NCI-H446 treated with DMSO at 0.1 percent for 48 hours (cell line): Measurements from ENCODE around the gene CORO1C.
"Not testable (repeated sequence)": the region's sequence is repeated elsewhere in the genome, so short reads cannot be mapped to it uniquely, and the experiment has no call there.

Experiments used
- DNase-seq: peaks from one replicate; lab custom pipeline; 2025; lab: John Stamatoyannopoulos, UW

The CORO1C gene

DNA sequence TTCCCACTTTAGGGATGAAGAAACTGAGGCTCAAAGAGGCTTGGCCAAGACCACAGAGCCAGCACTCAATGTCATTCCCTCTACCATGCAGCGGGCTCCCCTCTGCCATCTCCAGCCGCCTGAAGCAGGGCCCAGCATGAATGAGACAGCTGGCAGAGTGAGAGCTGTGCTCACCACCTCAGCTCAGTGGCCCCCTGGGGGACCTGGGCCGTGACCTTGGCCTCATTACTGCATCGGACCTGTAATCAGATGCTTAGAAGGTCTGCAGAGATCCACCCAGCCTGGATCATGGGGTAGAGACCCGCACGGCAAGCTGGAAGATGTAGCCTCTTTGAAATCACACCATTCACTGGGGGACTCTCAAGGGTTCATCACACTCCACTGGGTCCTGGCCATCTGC, 22.7 kb upstream of the CORO1C start:
- no peak for DNase-seq

DNA sequence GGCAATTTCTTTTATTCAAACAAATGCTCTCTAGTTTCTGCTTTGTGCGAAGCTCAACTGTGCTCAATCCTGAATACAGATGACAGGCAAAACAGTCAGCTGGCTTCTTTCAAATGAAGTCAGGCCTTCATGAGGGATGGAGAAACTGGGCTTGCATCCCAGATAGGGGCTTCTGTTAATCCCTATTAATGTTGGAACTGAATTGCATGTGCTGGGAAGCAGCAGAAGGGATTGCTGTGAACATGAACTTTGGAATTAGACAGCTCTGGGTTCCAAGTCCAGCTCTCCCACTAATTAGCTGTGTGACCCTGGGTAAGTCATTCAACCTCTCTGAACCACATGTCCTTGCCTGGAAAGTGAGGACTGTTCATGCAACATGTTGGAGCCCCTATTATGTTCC, 21.1 kb upstream of the CORO1C start:
- DNase-seq = peak; percentile 81

DNA sequence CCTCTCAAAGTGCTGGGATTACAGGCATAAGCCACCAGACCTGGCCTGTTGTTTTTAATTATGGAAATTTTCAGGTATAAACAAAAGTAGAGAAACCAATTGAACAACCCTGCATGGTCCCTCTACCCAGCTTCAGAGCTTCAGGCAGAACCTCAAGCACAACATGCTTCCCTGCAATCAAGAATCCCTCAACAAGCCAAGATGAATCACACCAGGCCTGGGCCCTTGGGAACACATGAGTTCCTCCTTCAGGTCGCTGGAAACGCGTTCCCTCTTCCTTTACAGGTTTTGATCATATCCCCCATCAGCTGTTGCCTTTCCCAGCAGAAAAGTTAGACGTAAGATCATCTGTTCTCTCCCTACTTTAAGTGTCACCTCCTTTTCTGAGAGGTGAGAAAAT, 20.5 kb upstream of the CORO1C start:
- no peak for DNase-seq

DNA sequence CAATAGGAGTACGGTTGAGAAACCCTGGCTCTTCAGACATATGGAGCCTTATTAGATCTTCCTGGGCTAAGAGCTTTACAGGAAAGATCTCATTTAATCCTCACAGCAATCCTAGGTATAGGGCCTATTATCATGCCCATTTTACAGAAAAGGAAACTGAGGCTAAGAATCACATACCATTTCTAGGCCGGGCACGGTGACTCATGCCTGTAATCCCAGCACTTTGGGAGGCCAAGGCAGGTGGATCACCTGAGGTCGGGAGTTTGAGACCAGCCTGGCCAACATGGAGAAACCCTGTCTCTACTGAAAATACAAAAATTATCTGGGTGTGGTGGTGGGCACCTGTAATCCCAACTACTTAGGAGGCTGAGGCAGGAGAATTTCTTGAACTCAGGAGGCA, 19.7 kb upstream of the CORO1C start:
- DNase-seq = not testable (repeated sequence)

DNA sequence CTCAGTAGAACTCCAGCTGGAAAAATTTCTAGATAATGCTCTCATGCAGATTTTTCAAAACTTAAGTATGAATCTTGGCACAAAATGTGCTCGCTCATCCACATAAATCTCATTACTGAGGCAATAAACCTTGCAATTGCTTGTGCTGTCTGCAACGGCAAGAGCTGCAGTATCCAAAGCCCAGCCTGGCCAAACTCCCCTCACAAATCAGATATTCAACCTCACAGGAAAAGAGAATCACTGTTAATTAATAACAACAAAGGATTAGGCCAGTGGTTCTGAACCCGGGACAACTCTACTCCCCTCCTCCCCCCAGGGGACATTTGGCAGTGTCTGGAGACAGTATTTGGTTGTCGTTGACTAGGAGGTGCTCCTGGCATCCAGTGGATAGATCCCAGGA, 19.2 kb upstream of the CORO1C start:
- peak; percentile 48 for DNase-seq

DNA sequence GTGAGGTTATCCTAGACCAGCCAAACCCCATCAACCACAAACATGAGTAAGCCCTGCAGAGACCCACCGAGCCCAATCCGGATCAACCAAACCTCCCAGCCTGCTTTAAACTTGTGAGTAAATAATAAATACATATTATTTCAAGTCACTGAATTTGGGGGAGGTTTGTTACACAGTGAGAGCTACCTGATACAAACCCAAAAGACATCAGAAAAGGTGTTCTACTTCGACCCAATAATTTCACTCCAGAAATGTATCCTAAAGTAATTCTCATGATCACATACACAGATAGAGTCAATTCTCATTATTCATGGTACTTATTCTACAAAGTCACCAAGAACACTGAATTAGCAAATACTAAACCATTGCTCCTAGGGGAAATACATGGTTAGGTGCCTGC, 16.2 kb upstream of the CORO1C start:
- DNase-seq = no peak

DNA sequence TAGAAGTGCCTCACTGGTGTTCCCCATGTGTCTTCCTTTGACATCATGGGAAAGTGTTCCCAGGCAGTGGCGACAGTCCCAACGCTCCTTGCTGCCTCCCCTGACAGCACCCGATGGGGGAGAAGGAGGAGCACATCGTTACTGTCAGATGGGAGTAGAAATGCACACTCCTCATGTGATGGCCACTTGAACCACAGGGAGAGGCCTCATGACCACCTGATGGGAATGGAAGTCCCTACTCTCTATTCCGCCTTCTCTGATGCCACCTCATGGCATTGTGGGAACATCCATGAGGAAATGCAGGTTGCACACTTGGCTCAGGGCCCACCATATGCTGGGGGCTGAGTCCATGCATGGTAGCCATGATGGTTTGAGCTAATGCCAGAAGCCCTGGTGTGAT, 14.3 kb upstream of the CORO1C start:
- DNase-seq = no peak

DNA sequence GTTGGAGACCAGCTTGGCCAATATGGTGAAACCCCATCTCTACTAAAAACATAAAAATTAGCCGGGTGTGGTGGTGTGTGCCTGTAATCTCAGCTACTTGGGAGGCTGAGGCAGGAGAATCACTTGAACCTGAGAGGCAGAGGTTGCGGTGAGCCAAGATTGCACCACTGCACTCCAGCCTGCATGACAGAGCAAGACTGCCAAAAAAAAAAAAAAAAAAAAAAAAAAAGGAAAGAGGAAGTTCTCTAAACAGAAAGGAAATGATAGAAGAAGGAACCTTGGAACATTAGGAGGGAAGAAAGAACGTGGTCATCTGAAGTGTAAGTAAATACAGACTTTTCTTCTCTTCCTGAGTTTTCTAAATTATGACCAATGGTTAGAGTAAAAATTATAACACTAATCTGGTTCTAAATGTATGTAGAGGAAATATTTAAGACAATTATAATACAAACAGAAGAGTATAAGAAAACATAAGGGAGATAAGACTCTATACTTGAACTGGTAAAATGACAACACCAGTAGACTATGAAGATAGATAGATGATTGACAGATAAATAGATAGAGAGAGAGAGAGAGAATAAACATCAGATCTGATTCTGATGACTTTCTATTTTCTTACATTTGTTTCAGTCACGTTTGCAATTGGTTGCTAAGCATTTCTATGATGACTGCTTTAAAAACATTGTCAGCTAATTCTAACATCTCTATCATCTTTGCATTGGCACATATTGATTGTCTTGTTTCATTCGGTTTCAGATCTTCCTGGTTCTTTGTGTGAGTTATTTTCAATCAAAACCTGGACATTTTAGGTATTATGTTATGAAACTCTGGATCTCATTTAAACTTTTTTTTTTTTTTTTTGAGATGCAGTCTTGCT, 12.9 kb upstream of the CORO1C start:
- DNase-seq = no peak

DNA sequence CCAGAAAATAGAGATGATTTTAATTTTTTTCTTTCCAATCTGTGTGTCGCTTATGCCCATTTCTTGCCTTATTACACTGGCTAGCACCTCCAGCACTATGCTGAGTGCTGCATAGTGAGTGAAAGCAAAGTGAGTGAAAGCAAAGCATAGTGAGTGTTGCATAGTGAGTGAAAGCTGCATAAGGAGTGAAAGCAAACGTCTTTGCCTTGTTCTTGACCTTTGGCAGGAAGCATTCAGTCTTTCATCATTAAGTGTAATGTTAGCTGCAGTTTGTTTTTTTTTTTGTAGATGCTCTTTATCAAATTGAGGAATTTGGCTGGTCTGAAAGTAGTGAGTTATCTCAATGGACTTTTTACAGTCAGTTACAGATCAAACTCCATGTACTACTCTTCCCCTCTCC, 6.9 kb upstream of the CORO1C start:
- DNase-seq = no peak

DNA sequence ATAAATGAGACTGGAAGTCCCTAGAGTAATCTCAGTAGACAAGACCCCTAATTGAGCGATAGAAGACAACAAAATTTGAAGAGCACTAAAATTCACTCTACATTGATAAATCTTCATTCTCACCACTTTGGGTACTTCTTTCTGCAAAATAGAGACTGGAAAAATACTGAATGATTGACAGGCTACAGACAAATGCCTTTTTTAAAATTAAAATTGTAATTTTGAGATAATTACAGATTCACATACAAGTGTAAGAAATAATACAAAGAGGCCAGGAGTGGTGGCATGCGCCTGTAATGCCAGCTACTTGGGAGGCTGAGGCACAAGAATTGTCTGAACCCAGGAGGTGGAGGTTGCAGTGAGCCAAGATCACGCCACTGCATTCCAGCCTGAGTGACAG, 4.5 kb upstream of the CORO1C start:
- no peak for DNase-seq

DNA sequence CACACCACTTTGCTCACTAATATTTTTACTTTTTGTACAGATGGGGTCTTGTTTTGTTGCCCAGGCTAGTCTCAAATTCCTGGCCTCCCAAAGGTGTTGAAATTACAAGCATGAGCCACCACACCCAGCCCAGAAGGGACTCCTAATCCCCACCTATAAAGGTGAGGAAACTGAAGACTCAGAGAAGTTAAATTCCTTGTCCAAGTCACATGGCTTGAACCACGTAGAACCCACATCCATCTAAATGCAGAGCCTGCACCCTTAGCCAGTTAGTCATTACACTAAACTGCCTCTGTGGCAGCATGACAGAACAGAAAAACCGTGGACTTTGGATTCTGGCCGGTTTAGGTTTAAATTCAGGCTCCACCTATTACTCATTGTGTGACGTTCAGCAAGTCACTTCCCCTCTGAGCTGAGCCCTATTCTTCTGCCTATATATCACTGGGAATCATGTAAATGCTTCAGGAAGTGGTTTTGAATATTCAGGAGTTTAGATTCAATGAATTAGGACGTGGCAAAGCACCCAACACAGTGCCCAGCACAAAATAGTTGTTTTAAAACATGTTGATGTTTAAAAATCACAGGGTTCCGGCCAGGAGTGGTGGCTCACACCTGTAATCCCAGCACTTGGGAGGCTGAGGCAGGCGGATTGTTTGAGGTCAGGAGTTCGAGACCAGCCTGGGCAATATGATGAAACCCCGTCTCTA, 3.0 kb upstream of the CORO1C start:
- DNase-seq = no peak

DNA sequence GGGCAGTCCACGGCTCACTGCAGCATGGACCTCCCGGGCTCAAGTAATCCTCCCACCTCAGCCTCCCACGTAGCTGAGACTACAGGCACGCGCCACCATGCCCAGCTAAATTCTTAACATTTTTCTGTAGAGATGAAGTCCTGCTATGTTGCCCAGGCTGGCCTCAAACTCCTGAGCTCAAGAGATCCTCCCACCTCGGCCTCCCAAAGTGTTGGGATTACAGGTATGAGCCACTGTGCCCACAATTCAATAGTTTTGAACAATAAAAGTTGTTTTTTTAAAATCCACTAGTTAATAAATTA, 1.9 kb upstream of the CORO1C start:
- not testable (repeated sequence) for DNase-seq

DNA sequence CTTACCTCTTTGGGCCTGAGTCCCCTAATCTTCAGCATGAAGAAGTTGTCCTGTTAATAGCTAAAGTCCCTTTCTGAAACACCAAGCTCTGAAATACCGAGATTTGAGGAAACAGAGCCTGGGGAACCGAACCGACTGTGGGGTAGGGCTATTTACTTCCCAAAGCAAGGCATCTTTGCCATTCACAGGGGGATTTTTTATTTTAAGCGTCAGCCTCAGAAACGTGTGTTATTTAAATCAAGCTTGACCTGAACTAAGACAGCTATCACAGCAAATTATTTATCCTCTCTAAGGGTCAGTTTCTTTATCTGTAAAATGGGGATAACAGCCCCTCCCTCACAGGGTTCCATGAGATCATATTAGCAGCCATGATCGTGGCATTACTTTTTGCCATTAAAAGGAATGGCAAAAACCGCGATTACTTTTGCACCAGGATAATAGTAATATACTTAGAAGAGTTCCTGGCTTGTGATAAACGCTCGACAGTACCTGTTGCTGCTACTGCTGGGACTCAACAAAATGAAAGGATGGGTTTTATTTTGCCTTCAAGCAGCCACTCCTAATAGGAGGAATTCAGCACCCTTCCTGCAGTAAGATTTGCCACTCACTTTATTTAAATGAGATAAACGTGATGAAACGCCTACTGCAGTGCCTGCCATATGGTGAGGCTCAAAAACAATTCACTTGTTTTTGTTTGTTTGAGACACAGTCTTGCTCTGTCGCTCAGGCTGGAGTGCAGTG, 1.3 kb upstream of the CORO1C start:
- no peak for DNase-seq

DNA sequence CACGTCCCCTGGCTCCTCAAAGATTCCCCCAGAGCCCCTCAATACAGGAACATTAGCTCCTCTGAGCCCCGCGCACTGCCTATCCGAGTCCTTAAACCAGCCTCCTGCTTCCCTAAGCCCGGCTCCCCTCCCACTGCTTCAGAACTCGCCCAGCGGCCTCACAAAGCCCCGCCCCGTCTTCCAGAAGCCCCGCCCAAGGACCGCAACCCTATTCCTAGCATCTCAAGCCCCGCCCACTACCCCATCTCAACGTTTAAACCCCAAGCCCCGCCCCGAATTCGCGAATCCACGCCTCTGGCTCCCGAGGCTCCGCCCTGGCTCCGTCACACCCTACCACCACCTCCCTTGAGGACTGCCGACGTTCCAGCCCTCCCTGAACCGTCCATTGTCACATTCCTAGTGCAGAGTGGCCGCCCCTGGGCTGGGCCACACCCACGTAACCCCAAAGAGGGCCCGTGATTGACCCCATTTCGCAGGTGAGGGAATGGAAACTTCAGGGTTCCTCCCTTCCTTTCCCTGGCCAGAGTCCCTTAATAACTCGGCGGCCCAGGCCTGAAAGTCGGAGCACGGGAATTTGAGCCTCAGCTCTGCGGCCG, 646 bp upstream of the CORO1C start:
- peak; percentile 89 for DNase-seq

DNA sequence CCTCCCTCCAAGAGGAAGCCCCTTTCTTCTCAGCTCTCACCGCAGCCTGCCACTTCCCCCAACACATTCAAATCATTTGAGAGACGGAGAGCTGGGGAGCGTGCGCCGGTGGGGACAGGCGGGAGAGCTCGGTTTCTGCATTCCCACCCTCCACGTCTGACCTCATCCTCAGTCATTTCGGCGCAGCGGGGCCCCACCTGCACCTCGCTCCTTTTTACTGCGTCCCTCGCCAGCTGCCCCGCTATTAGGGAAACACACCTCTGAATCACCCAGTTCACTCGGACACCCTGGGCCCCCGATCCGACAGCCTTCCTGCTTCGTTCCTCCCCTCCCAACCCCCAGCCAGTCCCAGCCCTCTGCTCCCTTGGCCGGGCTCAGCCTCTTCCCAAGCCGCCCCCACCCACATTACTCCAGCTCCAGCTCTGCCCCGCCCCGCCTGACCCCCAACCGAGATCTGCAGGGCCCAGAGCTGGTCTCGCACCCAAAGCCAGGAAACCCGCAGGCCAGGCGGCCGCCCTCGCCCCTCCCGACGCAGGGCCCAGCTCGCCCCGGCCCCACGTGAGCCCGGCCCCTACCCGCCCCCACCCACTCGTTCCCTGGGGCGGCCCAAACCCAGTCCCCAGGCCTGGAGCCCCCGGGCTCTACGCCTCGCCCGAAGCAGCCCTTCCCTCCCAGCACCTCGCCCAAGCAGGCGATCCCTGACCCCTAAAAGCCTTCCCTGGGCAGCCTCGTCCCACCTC, 783 bp downstream of the CORO1C start:
- peak; percentile 35 for DNase-seq

DNA sequence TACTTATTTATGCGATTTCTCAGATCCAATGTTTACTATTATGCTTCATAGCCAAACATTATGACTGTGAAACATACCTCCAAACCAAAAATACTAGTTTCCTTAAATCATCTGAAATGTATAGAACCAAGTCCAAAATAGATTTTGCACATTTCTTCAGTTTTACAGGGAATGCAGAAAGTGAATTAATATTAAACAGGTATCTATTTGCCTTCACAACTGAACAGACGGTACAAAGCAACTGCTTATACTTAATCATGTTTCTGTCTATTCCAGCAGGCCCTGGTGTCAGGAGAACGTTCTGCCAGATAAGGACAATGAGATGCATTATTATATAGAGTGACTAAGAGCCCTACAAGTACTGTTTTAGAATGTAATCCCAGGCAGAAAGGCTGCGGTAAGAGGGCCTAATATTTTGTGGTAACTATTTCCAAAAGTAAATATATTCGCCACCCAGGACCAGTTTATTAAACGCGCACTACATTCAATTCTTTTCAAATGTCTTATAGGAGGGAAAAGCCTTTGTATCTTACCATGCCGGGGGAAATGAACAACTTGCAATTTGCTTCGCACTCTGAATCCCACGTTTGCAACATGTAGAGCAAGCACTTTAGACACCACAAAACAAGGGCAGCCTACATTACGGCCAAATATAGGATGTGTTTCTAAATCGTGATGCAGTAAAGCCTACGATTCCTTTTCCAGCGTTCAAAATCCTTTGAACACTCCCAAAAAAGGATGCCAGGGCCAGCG, 1.5 kb downstream of the CORO1C start:
- peak; percentile 22 for DNase-seq

DNA sequence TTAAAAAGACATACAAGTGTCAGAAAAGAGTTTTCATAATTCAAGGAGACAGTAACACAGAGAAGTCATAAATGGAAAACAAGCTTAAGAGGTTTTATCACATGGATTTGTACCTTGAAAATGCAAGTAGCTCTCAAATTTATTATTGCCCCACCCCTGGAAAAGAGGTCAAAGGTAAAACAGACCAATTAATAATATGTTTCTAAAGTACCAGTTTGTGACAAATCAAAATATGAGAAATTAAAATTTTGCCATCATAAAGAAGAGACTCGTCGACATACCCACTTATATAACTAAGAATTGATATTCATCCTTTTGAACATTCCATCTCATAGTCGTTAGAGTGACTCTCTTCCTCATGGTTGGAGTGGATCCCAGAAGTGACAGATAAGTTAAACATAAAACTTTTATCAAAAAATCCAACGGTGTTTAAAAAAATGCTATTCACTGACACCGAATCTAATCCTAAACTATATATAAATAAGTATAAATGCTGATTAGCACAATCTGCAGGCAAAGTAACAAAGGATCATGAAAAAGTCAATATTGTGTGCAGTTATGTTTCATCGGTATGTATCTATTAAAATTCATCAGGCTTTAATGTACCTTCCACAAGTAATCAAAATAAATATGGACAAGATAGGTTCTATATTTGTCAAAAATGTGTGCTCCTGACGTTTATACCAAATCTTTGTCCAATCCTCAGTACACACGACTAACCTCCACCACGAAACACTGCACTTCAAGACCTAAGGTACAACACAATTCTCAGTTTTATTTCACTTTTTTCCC, 2.3 kb downstream of the CORO1C start:
- DNase-seq = no peak

DNA sequence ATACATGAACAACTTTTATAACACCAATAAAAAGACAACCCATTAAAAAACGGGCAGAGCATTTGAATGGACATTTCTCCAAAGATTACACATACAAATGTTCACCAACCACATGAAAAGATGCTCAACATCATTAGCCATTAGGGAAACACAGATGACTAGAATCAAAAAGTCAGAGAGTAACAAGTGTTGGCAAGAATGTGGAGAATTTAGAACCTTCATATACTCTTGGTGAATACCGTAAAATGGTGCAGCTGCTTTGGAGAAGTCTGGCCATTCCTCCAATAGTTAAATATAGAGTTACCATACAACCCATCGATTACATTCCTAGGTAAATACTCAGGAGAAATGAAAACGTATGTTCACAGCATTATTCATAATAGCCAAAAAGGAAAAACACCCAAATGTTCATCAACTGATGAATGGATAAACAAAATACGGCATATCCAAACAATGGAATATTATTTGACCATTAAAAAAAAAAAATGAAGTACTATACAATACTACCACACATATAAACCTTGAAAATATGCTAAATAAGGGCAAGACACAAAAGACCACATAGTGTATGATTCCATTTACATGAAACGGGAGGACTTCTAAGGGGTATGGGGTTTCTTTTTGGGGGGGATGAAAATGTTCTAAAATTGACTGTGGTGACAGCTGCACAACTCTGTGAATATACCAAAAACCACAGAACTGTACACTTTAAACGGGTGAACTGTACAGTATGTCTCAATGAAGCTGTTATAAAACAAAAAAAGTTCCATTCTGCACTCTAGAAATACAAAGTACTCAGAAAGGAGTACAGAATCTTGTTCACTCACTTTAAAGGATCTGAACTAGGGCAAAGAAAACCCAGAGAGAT, 3.2 kb downstream of the CORO1C start:
- no peak for DNase-seq

DNA sequence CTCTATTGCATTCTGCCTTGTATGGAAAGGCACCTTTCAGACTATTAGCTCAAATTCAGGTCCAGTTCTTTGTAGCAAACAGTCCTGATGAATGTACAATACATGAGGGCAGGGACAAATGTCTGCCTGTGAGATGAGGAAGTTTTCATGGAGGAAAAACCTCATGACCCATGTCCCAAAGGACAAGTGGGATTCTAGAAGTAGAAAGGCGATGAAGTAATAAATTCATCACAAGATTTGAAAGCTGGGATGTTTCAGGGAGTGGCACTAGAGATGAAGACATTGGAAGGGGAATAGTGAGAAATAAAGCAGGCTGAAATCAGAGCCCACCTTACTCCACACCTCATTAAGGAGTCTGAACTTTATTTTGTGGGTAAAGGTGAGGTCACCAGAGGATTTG, 4.2 kb downstream of the CORO1C start:
- no peak for DNase-seq

DNA sequence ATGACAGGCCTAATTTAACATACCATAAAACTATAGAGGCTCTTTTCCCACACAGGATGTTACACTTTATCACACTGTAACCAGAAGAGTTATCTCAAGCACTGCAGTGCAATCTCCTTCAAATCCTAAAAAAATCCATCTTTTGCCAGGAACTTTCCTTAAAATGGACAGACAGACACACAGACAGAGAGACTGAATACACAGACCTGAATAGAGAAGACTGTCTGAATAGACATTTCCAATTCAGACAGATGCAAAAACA, 6.5 kb downstream of the CORO1C start:
- no peak for DNase-seq
